ENCODE results near the gene MRPL23.

Gene MRPL23

GRCh38 chr11:1969776-1970175, 22.6 kb downstream of the MRPL23 start:
- Histone ChIP-seq H3K27ac (no peak overlapping the region), H3K36me3 (no peaks in the 10 kb centered on the region), H3K4me1 (no peaks in the 10 kb centered on the region), H4K20me1 (no peaks in the 10 kb centered on the region), H3K4me3 (no peak overlapping the region), H3K9me3 (no peaks in the 10 kb centered on the region), H3K4me2 (no peak overlapping the region), H3K9ac (no peak overlapping the region), H3K27me3 (no peaks in the 10 kb centered on the region)
- TF ChIP-seq Cebpa-rat (IDR thresholded peaks at IDR 0.05), result no peak

GRCh38 chr11:1970956-1971355, 23.8 kb downstream of the MRPL23 start:
- Histone ChIP-seq H3K9me3 (no peaks in the 10 kb centered on the region), H4K20me1 (no peaks in the 10 kb centered on the region), H3K9ac (no peak overlapping the region), H3K27me3 (no peaks in the 10 kb centered on the region), H3K27ac (no peak overlapping the region), H3K36me3 (no peaks in the 10 kb centered on the region), H3K4me3 (no peak overlapping the region), H3K4me2 (no peak overlapping the region), H3K4me1 (no peaks in the 10 kb centered on the region)
- no peak for TF ChIP-seq Cebpa-rat (IDR thresholded peaks at IDR 0.05)

GRCh38 chr11:1975185-1975584, 28.1 kb downstream of the MRPL23 start:
- H3K4me2 ChIP-seq, result no peak overlapping the region
- no peak overlapping the region for H3K4me3 ChIP-seq
- no peaks in the 10 kb centered on the region for H3K27me3 ChIP-seq
- H3K27ac ChIP-seq, result no peak overlapping the region
- H4K20me1 ChIP-seq, result no peaks in the 10 kb centered on the region
- no peaks in the 10 kb centered on the region for H3K4me1 ChIP-seq
- no peaks in the 10 kb centered on the region for H3K36me3 ChIP-seq
- H3K9me3 ChIP-seq, result no peaks in the 10 kb centered on the region
- H3K9ac ChIP-seq, result no peak overlapping the region
- TF ChIP-seq Cebpa-rat (IDR thresholded peaks at IDR 0.05), result no peak

GRCh38 chr11:1978720-1979473, 31.8 kb downstream of the MRPL23 start:
- no peak overlapping the region for H3K4me2 ChIP-seq
- no peaks in the 10 kb centered on the region for H3K27me3 ChIP-seq
- H3K4me3 ChIP-seq, result no peak overlapping the region
- H3K27ac ChIP-seq, result no peak overlapping the region
- peak; percentile 76 for TF ChIP-seq Cebpa-rat (IDR thresholded peaks at IDR 0.05)
- no peaks in the 10 kb centered on the region for H3K9me3 ChIP-seq
- no peak overlapping the region for H3K9ac ChIP-seq
- H4K20me1 ChIP-seq, result no peaks in the 10 kb centered on the region
- H3K36me3 ChIP-seq, result no peaks in the 10 kb centered on the region
- no peaks in the 10 kb centered on the region for H3K4me1 ChIP-seq

GRCh38 chr11:1979607-1980006, 32.5 kb downstream of the MRPL23 start:
- H3K27ac ChIP-seq, result no peak overlapping the region
- TF ChIP-seq Cebpa-rat (IDR thresholded peaks at IDR 0.05), result no peak
- H4K20me1 ChIP-seq, result no peaks in the 10 kb centered on the region
- no peaks in the 10 kb centered on the region for H3K36me3 ChIP-seq
- no peak overlapping the region for H3K4me2 ChIP-seq
- H3K9ac ChIP-seq, result no peak overlapping the region
- H3K4me1 ChIP-seq, result no peaks in the 10 kb centered on the region
- no peak overlapping the region for H3K4me3 ChIP-seq
- H3K27me3 ChIP-seq, result no peaks in the 10 kb centered on the region
- no peaks in the 10 kb centered on the region for H3K9me3 ChIP-seq

- no peaks in the 10 kb centered on the region for H4K20me1 ChIP-seq
- no peak for TF ChIP-seq Cebpa-rat (IDR thresholded peaks at IDR 0.05)
- H3K9me3 ChIP-seq, result no peaks in the 10 kb centered on the region
- no peak overlapping the region for H3K27ac ChIP-seq
- no peak overlapping the region for H3K4me3 ChIP-seq
- H3K4me1 ChIP-seq, result no peaks in the 10 kb centered on the region
- no peaks in the 10 kb centered on the region for H3K36me3 ChIP-seq
- no peak overlapping the region for H3K4me2 ChIP-seq
- no peaks in the 10 kb centered on the region for H3K27me3 ChIP-seq
- no peak overlapping the region for H3K9ac ChIP-seq
These were observed 35.9 kb downstream of the MRPL23 start for GRCh38 chr11:1982873-1983600.

- no peak overlapping the region for H3K27ac ChIP-seq
- no peaks in the 10 kb centered on the region for H3K27me3 ChIP-seq
- no peak overlapping the region for H3K4me2 ChIP-seq
- no peaks in the 10 kb centered on the region for H3K9me3 ChIP-seq
- H3K4me1 ChIP-seq, result no peaks in the 10 kb centered on the region
- no peak for TF ChIP-seq Cebpa-rat (IDR thresholded peaks at IDR 0.05)
- no peaks in the 10 kb centered on the region for H4K20me1 ChIP-seq
- no peaks in the 10 kb centered on the region for H3K36me3 ChIP-seq
- H3K9ac ChIP-seq, result no peak overlapping the region
- H3K4me3 ChIP-seq, result no peak overlapping the region
These were observed 36.4 kb downstream of the MRPL23 start for GRCh38 chr11:1983601-1983961.

GRCh38 chr11:1987024-1987423, 39.9 kb downstream of the MRPL23 start:
- Histone ChIP-seq H4K20me1 (no peaks in the 10 kb centered on the region), H3K9me3 (no peaks in the 10 kb centered on the region), H3K4me2 (no peak overlapping the region), H3K4me1 (no peaks in the 10 kb centered on the region), H3K36me3 (no peaks in the 10 kb centered on the region), H3K9ac (no peak overlapping the region), H3K27me3 (no peaks in the 10 kb centered on the region), H3K27ac (no peak overlapping the region), H3K4me3 (no peak overlapping the region)
- TF ChIP-seq Cebpa-rat (IDR thresholded peaks at IDR 0.05), result no peak

GRCh38 chr11:1988174-1988573, 41.0 kb downstream of the MRPL23 start:
- Histone ChIP-seq H3K4me1 (no peaks in the 10 kb centered on the region), H4K20me1 (no peaks in the 10 kb centered on the region), H3K9ac (no peak overlapping the region), H3K36me3 (no peaks in the 10 kb centered on the region), H3K27me3 (no peaks in the 10 kb centered on the region), H3K4me3 (no peak overlapping the region), H3K9me3 (no peaks in the 10 kb centered on the region), H3K4me2 (no peak overlapping the region), H3K27ac (no peak overlapping the region)
- no peak for TF ChIP-seq Cebpa-rat (IDR thresholded peaks at IDR 0.05)

GRCh38 chr11:1988667-1989317, 41.7 kb downstream of the MRPL23 start:
- H3K9me3 ChIP-seq, result no peaks in the 10 kb centered on the region
- H4K20me1 ChIP-seq, result no peaks in the 10 kb centered on the region
- H3K4me2 ChIP-seq, result no peak overlapping the region; the same call in 1 of the 2 replicates
- no peak overlapping the region for H3K27ac ChIP-seq
- no peaks in the 10 kb centered on the region for H3K36me3 ChIP-seq
- no peak overlapping the region for H3K9ac ChIP-seq
- H3K4me3 ChIP-seq, result no peak overlapping the region
- TF ChIP-seq Cebpa-rat (IDR thresholded peaks at IDR 0.05), result no peak
- H3K27me3 ChIP-seq, result no peaks in the 10 kb centered on the region
- H3K4me1 ChIP-seq, result no peaks in the 10 kb centered on the region
